Measurements from ENCODE around the gene CFAP46. TPM values are rescaled to one million over a fixed set of nuclear protein-coding genes. Genes with fewer than 3 reads are reported as not detected.

CFAP46 gene
- total and polyA plus RNA-seq, 9 of the 15 experiments (the other 6 are each of a cell fraction or from before 2014, with no cell fraction given), result not detected

DNA sequence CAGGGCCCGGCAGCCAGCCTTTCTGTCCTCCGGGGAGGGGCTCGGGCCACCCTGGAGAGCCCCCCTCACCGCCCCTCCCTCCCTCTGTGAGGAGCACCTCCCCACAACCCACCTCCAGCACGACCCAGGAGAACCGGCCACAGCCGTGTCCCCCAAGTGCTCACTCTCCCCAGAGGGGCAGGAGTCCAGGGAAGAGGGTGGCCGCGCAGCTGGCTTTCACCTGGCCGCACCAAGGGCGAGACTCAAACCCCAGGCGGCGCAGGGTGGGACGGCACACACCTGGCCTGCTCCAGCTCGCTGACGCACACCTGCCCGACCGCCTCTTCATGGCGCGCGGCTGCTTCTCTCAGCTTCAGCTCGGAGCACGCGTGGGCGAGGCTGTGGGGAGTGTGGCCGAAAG lies 73.4 kb downstream of the CFAP46 start (continued):
- TF ChIP-seq, protein P1, sequence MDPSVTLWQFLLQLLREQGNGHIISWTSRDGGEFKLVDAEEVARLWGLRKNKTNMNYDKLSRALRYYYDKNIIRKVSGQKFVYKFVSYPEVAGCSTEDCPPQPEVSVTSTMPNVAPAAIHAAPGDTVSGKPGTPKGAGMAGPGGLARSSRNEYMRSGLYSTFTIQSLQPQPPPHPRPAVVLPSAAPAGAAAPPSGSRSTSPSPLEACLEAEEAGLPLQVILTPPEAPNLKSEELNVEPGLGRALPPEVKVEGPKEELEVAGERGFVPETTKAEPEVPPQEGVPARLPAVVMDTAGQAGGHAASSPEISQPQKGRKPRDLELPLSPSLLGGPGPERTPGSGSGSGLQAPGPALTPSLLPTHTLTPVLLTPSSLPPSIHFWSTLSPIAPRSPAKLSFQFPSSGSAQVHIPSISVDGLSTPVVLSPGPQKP (CRISPR knock-in tag; IDR thresholded peaks at IDR 0.05), result no peak
- TF ChIP-seq JUN (IDR thresholded peaks at IDR 0.05; ENCODE audit: borderline replicate concordance, low read depth, low read length) (no peak), JUN (CRISPR knock-in tag; IDR thresholded peaks at IDR 0.05; ENCODE audit: borderline replicate concordance) (no peak), RBM25 (IDR thresholded peaks at IDR 0.05; ENCODE audit: low read depth, low read length, severe bottlenecking) (no peak), MTA3 (IDR thresholded peaks at IDR 0.05; ENCODE audit: borderline replicate concordance) (no peak), SP2 (IDR thresholded peaks at IDR 0.05; ENCODE audit: extremely low read depth, low read depth, low read length, poor library complexity, severe bottlenecking) (no peak)
- TF ChIP-seq, protein P2, sequence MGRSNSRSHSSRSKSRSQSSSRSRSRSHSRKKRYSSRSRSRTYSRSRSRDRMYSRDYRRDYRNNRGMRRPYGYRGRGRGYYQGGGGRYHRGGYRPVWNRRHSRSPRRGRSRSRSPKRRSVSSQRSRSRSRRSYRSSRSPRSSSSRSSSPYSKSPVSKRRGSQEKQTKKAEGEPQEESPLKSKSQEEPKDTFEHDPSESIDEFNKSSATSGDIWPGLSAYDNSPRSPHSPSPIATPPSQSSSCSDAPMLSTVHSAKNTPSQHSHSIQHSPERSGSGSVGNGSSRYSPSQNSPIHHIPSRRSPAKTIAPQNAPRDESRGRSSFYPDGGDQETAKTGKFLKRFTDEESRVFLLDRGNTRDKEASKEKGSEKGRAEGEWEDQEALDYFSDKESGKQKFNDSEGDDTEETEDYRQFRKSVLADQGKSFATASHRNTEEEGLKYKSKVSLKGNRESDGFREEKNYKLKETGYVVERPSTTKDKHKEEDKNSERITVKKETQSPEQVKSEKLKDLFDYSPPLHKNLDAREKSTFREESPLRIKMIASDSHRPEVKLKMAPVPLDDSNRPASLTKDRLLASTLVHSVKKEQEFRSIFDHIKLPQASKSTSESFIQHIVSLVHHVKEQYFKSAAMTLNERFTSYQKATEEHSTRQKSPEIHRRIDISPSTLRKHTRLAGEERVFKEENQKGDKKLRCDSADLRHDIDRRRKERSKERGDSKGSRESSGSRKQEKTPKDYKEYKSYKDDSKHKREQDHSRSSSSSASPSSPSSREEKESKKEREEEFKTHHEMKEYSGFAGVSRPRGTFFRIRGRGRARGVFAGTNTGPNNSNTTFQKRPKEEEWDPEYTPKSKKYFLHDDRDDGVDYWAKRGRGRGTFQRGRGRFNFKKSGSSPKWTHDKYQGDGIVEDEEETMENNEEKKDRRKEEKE (IDR thresholded peaks at IDR 0.05; ENCODE audit: borderline replicate concordance in 1 of 2, control insufficient read depth in 1 of 2, low read depth in 2 of 2, low read length in 1 of 2), result no peak
